ENCODE data around the gene LYST.

The LYST gene

GRCh38 chr1:235883261-235883927 lies 16.7 kb upstream of the LYST start:
- Histone ChIP-seq H3K27ac (ENCODE audit: low read depth, low read length) (no peak overlapping the region), H3K9me3 (ENCODE audit: control insufficient read depth, insufficient read depth, low read length) (no peaks in the 10 kb centered on the region), H3K27me3 (ENCODE audit: control insufficient read depth, insufficient read depth, low read length) (no peaks in the 10 kb centered on the region), H3K4me3 (ENCODE audit: low read depth, low read length) (no peak overlapping the region), H3K36me3 (ENCODE audit: control insufficient read depth, insufficient read depth, low read length) (no peaks in the 10 kb centered on the region), H3K9ac (ENCODE audit: low read depth, low read length) (no peak overlapping the region), H3K4me1 (ENCODE audit: control insufficient read depth, insufficient read depth, low read length) (no peaks in the 10 kb centered on the region)

DNA sequence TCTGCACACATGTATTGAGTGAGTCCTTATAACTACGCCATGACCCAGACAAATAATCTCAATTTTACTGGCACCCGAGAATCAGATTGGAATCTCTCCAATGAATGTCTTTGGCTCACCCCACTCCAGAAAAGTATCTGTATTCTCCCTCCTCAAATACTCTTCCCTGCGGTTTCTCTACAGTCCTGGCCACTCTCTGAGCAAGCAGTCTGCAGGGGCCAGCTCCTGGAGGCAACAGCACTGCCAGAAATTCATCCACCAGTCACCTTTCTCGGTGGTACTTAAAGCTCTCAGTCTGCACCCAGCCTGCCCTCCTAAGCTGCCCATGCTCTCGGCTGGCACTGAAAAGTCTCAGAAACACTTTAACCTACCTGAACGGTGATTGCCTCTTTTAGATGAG lies 16.1 kb upstream of the LYST start:
- no peak overlapping the region for H3K4me3 ChIP-seq (ENCODE audit: low read depth, low read length)
- no peaks in the 10 kb centered on the region for H3K9me3 ChIP-seq (ENCODE audit: control insufficient read depth, insufficient read depth, low read length)
- H3K4me1 ChIP-seq (ENCODE audit: control insufficient read depth, insufficient read depth, low read length): no peaks in the 10 kb centered on the region
- H3K36me3 ChIP-seq (ENCODE audit: control insufficient read depth, insufficient read depth, low read length): no peaks in the 10 kb centered on the region
- no peak overlapping the region for H3K9ac ChIP-seq (ENCODE audit: low read depth, low read length)
- H3K27me3 ChIP-seq (ENCODE audit: control insufficient read depth, insufficient read depth, low read length): no peaks in the 10 kb centered on the region
- H3K27ac ChIP-seq (ENCODE audit: low read depth, low read length): no peak overlapping the region

- H3K4me1 ChIP-seq (ENCODE audit: control insufficient read depth, insufficient read depth, low read length): no peaks in the 10 kb centered on the region
- no peak overlapping the region for H3K4me3 ChIP-seq (ENCODE audit: low read depth, low read length)
- no peaks in the 10 kb centered on the region for H3K9me3 ChIP-seq (ENCODE audit: control insufficient read depth, insufficient read depth, low read length)
- H3K27ac ChIP-seq (ENCODE audit: low read depth, low read length): no peak overlapping the region
- no peak overlapping the region for H3K9ac ChIP-seq (ENCODE audit: low read depth, low read length)
- H3K36me3 ChIP-seq (ENCODE audit: control insufficient read depth, insufficient read depth, low read length): no peaks in the 10 kb centered on the region
- no peaks in the 10 kb centered on the region for H3K27me3 ChIP-seq (ENCODE audit: control insufficient read depth, insufficient read depth, low read length)
These were observed 15.4 kb upstream of the LYST start for GRCh38 chr1:235881930-235882700.

DNA sequence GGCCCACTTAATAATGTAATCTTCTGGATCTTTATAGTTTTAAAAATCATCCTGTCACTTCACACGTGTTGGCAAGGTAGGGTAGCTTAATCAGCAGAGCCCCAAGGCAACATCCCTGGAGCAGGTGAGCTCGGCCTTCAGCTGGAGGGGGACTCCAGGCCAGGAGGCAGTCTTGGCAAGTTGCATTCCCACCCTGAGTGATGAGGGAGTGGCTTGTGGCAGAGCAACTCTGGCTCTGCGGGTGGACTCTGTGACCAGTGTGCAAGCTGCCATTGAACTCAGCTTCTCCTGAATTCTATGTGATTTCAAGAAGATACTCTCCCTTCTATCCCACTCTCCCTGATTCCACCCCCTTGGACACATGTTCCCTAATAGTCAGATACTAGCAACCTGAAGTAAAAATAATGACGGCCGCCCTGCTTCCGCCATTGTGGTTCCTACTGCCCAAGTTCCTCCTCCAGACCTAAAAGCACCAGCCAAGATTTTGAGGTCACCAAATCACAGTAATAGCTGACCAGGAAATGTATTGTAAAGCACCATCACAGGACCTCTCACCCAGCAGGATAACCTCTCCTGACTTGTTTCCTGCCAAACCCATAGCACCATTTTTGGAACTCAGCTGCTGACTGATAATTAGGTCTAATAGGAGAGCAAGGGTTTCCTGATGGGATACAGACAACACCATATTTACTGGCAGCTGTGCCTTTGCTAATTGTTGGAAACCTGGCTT lies 11.5 kb upstream of the LYST start:
- Histone ChIP-seq H3K27me3 (ENCODE audit: control insufficient read depth, insufficient read depth, low read length) (no peaks in the 10 kb centered on the region), H3K4me3 (ENCODE audit: low read depth, low read length) (no peak overlapping the region), H3K9ac (ENCODE audit: low read depth, low read length) (no peak overlapping the region), H3K27ac (ENCODE audit: low read depth, low read length) (no peak overlapping the region), H3K9me3 (ENCODE audit: control insufficient read depth, insufficient read depth, low read length) (no peaks in the 10 kb centered on the region), H3K4me1 (ENCODE audit: control insufficient read depth, insufficient read depth, low read length) (no peaks in the 10 kb centered on the region), H3K36me3 (ENCODE audit: control insufficient read depth, insufficient read depth, low read length) (no peaks in the 10 kb centered on the region)

GRCh38 chr1:235876402-235876841 lies 9.7 kb upstream of the LYST start:
- no peak overlapping the region for H3K4me3 ChIP-seq (ENCODE audit: low read depth, low read length)
- H3K9me3 ChIP-seq (ENCODE audit: control insufficient read depth, insufficient read depth, low read length): no peaks in the 10 kb centered on the region
- no peaks in the 10 kb centered on the region for H3K36me3 ChIP-seq (ENCODE audit: control insufficient read depth, insufficient read depth, low read length)
- H3K27me3 ChIP-seq (ENCODE audit: control insufficient read depth, insufficient read depth, low read length): no peaks in the 10 kb centered on the region
- H3K9ac ChIP-seq (ENCODE audit: low read depth, low read length): no peak overlapping the region
- no peaks in the 10 kb centered on the region for H3K4me1 ChIP-seq (ENCODE audit: control insufficient read depth, insufficient read depth, low read length)
- no peak overlapping the region for H3K27ac ChIP-seq (ENCODE audit: low read depth, low read length)

GRCh38 chr1:235875036-235875597 lies 8.4 kb upstream of the LYST start:
- no peak overlapping the region for H3K27ac ChIP-seq (ENCODE audit: low read depth, low read length)
- H3K4me1 ChIP-seq (ENCODE audit: control insufficient read depth, insufficient read depth, low read length): no peaks in the 10 kb centered on the region
- H3K27me3 ChIP-seq (ENCODE audit: control insufficient read depth, insufficient read depth, low read length): no peaks in the 10 kb centered on the region
- H3K4me3 ChIP-seq (ENCODE audit: low read depth, low read length): no peak overlapping the region
- no peaks in the 10 kb centered on the region for H3K9me3 ChIP-seq (ENCODE audit: control insufficient read depth, insufficient read depth, low read length)
- no peak overlapping the region for H3K9ac ChIP-seq (ENCODE audit: low read depth, low read length)
- H3K36me3 ChIP-seq (ENCODE audit: control insufficient read depth, insufficient read depth, low read length): no peaks in the 10 kb centered on the region

DNA sequence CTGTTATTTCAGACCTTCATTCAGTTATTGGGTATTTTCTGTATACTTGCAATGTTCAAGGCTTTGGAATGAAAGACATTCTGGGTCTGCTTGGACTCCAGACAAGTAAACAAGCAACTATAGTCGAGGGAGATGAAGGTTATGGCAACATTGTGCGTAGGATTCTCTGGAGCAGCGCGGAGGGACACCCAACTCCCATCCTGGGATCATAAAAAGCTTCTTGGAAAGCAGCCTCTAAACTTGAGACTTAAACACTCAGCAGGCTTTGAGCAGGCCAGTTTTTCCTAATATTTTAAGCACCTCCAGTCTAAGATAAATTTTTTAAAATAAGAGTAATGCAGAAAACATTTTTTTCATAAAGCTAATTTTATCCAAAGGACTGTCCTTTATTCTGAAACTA lies 7.6 kb upstream of the LYST start:
- H3K4me3 ChIP-seq (ENCODE audit: low read depth, low read length): no peak overlapping the region
- no peak overlapping the region for H3K27ac ChIP-seq (ENCODE audit: low read depth, low read length)
- no peaks in the 10 kb centered on the region for H3K27me3 ChIP-seq (ENCODE audit: control insufficient read depth, insufficient read depth, low read length)
- H3K9ac ChIP-seq (ENCODE audit: low read depth, low read length): no peak overlapping the region
- no peaks in the 10 kb centered on the region for H3K9me3 ChIP-seq (ENCODE audit: control insufficient read depth, insufficient read depth, low read length)
- H3K4me1 ChIP-seq (ENCODE audit: control insufficient read depth, insufficient read depth, low read length): no peaks in the 10 kb centered on the region
- H3K36me3 ChIP-seq (ENCODE audit: control insufficient read depth, insufficient read depth, low read length): no peaks in the 10 kb centered on the region

- H3K9ac ChIP-seq (ENCODE audit: low read depth, low read length): no peak overlapping the region
- no peaks in the 10 kb centered on the region for H3K9me3 ChIP-seq (ENCODE audit: control insufficient read depth, insufficient read depth, low read length)
- no peak overlapping the region for H3K27ac ChIP-seq (ENCODE audit: low read depth, low read length)
- H3K4me3 ChIP-seq (ENCODE audit: low read depth, low read length): no peak overlapping the region
- H3K4me1 ChIP-seq (ENCODE audit: control insufficient read depth, insufficient read depth, low read length): no peaks in the 10 kb centered on the region
- H3K27me3 ChIP-seq (ENCODE audit: control insufficient read depth, insufficient read depth, low read length): no peaks in the 10 kb centered on the region
- H3K36me3 ChIP-seq (ENCODE audit: control insufficient read depth, insufficient read depth, low read length): no peaks in the 10 kb centered on the region
These were observed 6.9 kb upstream of the LYST start for GRCh38 chr1:235873571-235873970.

DNA sequence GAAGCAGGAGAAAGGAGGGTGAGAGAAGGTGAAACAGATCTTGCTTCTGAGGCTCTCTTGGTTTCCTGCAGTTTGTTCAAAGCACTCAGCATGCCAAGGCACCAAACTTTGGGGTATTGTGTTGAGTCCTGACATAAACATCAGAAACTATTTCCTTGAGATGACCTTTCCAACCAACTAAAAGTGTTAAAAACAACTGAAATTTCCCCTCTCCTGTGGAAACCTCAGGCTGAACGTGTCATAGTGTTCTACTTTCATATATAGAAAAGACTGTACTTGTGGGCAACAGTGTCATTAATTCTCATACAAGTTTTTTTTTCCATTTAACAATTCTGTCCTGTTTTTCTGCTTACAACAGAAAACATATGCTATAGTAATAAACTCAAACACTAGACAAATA lies 6.3 kb upstream of the LYST start:
- H3K9ac ChIP-seq (ENCODE audit: low read depth, low read length): no peak overlapping the region
- no peaks in the 10 kb centered on the region for H3K4me1 ChIP-seq (ENCODE audit: control insufficient read depth, insufficient read depth, low read length)
- no peaks in the 10 kb centered on the region for H3K27me3 ChIP-seq (ENCODE audit: control insufficient read depth, insufficient read depth, low read length)
- H3K4me3 ChIP-seq (ENCODE audit: low read depth, low read length): no peak overlapping the region
- H3K36me3 ChIP-seq (ENCODE audit: control insufficient read depth, insufficient read depth, low read length): no peaks in the 10 kb centered on the region
- H3K27ac ChIP-seq (ENCODE audit: low read depth, low read length): no peak overlapping the region
- H3K9me3 ChIP-seq (ENCODE audit: control insufficient read depth, insufficient read depth, low read length): no peaks in the 10 kb centered on the region

GRCh38 chr1:235872270-235872669 lies 5.6 kb upstream of the LYST start:
- Histone ChIP-seq H3K9me3 (ENCODE audit: control insufficient read depth, insufficient read depth, low read length) (no peaks in the 10 kb centered on the region), H3K4me1 (ENCODE audit: control insufficient read depth, insufficient read depth, low read length) (no peaks in the 10 kb centered on the region), H3K27me3 (ENCODE audit: control insufficient read depth, insufficient read depth, low read length) (no peaks in the 10 kb centered on the region), H3K27ac (ENCODE audit: low read depth, low read length) (no peak overlapping the region), H3K36me3 (ENCODE audit: control insufficient read depth, insufficient read depth, low read length) (no peaks in the 10 kb centered on the region), H3K9ac (ENCODE audit: low read depth, low read length) (no peak overlapping the region), H3K4me3 (ENCODE audit: low read depth, low read length) (no peak overlapping the region)
